HG03095 (cell line): Measurements from ENCODE around the gene CLBA1.

ENCODE experiments used
- ATAC-seq: cut with Tn5 transposase; IDR thresholded peaks from one replicate; pipeline ENCODE4 v1.9.1; 2021; ENCODE audit warnings: moderate library complexity; ENCODE audit not compliant: unreplicated experiment

Gene CLBA1

GRCh38 chr14:104968541-104969401 lies 16.8 kb upstream of the CLBA1 start:
- no peak for ATAC-seq

DNA sequence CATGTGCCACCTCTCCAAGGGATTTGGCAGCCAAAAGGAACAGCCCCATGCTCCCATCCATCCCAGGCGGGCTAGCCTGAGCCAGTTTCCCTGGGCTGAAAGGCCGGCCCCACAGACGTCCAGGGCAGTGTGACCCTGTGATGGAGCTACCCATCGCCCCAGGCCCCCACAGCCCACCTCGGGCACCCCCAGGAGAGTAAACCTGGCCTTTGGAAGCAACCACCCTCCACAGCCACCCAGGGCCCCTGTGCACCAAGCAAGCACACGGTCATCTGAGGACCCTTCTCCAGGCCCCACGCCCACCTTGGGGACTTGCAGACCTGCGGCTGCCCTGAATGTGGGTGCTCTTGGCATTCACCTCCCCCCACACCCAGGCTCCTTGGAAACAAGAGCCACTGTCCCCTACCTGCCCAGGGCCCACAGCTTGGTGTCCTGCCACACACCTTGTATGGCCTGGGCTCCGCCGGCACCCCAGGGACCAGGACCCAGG lies 15.8 kb upstream of the CLBA1 start:
- ATAC-seq = no peak

DNA sequence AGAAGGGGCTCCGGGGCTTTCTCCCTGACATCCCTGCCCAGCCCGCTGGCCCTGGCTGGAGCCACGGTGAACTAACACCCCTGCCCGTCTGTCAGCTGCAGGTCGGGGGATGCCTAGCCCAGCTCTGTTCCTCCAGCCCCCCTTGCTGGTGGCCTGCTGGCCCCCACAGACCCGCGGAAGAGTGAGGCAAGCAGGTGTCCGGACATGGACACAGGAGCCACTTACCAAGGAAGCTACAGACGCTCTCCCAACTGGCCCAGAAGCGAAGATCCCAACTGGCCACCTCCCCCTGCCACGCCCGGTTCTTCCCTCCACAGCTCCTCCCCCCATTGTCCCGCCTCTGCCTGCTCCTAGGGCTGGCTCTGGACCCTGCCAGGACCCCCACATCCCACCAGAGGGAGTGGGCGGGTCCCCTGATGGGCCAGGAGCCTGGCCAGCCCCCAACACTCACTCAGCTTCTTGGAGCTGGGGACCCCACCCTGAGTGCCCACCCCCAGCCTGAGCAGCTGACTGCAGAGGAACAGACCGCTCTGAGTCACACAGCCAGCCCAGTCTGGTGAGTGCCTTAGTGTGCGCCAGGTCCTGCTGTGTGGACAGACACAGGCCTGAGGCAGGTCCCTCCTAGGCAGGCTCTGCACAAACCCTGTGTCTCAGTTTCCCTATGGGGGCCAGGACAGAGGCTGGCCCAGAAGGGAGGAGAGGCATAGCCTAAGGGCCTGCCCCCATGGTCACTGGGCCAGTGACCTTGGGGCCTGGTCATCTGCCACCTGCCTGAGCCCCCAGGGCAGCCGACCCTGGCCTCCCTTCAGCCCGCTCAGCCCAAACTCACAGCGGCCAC lies 15.1 kb upstream of the CLBA1 start:
- no peak for ATAC-seq

DNA sequence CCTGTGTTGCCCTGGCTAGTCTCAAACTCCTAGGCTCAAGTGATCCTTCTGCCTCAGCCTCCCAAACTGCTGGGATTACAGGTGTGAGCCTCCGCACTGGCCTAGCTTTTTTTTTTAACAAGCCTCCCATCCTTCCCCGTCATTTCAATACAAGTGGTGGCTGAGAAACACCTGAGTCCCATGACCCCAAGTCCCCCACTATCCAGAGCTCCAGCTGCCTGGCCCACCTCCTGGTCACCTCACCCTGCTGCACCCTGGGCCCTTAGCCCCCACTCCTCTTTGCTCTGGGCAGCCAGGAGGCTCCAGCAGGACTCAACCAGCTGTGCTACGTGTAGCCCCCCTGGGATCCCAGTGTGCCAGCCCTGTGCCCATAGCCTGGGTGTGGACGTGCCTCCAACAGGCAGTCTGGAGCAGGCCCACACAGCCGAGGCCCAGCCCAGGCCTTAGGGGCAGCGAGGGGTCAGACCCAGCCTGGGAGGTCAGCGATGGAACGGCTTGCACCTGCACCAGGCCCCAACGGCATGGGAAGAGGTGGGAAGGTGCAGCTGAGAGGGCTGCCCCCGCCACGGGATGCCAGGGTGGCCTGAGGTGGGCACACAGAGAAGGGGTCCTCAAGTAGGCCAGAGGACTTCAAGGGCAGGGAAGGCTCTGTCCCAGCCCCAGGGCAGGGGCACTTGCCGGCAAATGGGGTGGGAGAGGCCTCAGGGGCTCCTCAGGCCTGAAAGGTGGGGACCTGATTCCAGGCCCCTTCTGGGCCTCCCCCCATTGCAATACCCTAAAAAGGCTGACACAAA lies 13.9 kb upstream of the CLBA1 start:
- no peak for ATAC-seq

DNA sequence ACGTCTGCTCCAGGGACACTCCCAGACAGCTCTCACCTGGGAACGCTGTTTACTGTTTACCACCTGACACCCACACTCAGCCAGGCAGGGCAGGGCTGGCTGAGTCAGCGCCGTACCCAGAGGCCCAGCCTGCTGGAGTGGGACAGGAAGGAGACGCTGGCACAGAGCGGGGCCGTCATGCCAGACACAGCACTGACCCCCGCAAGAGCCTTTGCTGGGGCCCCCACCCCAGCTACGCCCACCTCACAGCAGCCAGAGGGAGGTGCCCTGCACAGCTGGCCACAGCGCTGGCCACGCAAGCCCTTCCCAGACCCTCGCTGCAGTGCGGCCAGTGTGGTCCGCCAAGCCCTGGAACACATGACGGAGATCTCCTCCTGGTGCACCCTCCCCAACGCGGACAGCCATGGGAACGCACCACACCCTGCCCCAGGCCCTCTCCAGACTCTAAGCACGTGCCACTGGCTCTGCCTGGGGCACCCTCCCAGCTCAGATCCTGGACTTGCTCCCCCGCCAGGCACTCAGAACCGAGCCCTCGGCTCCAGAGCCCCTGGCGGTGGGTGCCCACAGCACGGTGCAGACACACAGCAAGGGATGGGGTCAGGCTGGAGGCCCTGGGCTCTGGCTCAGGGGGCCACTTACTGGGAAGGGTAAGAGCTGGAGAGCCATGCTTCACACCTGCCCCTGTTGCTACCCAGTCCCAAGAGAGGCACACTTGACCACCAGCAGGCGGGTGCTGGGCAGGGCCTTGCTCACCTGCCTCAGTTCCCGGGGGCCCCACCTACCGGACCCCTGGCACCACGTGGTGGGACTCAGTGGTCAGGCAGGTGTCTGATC lies 13.1 kb upstream of the CLBA1 start:
- no peak for ATAC-seq

DNA sequence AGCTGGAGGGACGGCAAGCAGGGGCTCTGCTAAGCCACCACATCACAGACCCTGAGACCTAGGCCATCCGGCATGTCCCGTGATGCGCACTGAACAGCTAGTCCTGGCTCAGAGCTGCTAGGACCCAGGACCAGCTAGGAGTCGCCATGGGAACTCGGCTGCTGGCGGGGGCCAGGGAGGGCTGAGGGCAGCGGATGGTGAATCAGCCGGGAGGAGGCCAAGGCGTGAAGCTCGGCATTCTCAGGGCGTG lies 12.5 kb upstream of the CLBA1 start:
- ATAC-seq = no peak

DNA sequence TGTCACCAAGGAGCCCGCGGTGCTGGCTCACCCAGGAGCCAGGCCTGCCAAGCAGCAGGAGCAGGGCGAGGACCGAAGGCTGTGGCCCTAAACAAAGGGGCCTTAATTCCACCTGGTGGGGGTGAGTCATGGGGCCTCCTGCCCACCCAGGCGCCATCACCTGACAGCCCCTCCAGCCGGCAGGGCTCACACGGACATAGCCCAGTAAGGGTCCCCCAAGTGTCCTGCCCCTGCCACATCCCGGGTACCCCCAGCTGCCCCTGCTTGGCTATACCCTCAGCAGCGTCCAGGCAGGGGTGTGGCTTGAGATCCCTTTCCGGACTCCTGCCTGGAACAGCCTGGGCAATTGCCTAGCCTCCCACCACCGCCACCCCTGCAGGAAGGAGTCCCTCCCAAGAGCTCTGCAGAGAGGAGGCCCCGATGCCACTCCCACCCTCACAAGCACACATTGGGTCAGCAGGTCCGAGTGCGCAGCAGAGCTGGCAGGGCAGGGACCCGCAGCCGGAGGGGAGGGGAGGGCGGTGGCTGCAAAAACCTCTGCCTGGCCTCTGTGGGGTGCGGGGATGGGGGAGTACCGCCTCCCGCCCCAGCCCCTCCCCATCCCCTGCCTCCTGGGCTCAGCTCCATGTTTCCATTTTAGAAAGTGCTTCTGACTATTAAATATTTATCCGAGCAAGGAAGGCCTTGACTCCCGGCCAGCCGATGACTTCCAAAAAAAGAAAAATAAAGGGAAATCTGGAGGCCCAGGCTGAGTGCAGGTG lies 12.0 kb upstream of the CLBA1 start:
- no peak for ATAC-seq

GRCh38 chr14:104974146-104974541 lies 11.4 kb upstream of the CLBA1 start:
- no peak for ATAC-seq

DNA sequence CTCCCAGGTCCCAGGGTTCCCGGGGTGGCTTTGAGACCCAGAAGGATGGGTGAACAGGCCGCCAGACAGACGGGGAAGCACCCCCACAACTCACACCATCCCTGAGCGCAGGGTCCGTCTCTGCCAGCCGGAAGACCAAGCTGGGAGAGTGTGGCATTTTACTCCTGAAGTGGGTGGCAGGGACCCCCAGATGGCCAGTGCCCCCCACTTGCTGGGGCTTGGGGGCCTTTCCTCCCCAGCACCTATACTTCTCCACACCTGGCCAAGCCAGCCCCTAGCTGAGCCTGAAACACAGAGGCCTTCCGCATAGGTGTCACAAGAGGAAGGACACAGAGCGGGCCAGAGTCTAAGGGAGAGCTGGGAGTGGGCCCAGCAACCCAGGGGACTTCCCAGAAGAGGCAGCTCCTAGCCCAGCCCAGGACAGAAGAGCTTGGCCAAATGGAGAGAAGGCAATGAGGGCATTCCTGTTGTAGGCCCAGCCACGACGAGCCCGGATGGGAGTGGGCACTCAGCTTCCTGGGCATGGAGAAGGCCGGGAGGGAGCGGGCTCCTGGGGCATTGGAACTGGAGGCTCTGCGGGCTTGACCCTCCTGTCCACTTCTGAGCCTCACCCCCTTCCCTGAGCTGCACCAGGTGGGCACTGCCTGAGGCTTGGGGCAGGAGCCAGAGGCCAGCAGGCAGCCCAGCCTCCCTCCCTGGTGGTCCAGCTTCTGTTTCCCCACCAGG lies 10.8 kb upstream of the CLBA1 start:
- no peak for ATAC-seq

DNA sequence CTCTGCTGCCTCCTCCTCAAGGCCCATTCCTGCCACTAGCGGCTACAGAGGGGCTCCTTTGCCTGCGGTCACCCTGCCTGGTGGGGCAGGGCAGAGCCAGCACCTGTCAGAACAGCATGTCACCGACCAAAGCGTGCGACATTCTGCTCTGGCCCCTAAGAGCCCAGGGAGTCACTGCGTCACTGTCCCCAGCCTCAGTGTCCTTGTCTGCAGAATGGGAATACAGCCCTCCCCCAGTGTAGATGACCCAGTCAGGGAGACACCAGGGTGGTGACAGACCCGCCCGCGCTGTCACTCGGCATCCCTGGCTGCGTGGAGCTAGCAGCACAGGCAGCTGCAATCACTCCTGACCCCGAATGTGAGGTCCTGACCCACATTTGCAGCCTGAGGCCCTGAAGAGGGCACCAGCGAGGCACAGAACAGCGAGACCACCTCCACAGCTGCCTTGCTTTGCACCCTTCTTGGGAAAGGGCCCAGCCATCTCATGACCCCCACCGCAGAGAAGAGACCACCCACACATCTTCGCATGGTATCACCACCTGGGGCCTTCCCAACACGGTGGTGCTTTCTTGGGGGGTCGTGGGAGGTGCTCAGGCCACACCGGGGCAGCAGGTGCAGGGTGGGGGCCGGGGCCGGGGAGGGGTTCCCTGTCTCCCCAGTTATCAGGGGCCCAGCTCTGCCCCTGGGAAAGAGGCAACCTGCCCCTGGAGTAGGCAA lies 9.9 kb upstream of the CLBA1 start:
- no peak for ATAC-seq

- ATAC-seq = no peak
Observed at GRCh38 chr14:104976198-104977007, 9.2 kb upstream of the CLBA1 start.

DNA sequence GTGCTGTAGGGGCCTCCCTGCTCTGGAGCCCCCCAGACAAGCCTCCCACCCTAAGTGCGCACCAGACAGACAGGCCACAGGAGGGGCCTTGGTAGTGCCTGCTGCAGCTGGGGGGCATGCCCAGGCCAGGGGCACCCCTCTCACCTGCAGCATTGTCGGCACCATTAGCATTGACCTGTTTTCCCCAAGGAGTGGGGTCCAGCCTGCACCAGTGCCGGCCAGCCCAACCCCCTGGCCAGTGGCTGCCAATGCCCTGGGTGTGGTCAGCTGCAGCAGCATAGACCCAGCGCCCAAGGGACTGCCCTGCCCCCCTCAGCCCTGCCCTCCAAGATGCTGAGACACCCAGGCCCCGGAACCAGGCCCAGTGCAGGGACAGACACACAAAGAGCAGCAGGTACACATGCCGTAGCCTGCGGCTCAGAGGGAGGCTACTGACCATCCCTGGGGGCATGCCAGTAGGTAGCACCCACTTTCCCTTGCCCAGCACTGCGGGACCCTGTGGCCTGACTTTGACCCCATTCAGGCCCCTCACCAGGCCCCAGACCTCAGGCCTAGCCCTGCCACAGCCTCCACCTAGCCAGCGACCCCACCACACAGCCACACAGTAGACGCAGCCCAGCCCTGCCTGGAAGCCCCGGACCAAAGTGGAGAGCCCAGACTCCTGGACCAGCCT lies 8.4 kb upstream of the CLBA1 start:
- no peak for ATAC-seq

DNA sequence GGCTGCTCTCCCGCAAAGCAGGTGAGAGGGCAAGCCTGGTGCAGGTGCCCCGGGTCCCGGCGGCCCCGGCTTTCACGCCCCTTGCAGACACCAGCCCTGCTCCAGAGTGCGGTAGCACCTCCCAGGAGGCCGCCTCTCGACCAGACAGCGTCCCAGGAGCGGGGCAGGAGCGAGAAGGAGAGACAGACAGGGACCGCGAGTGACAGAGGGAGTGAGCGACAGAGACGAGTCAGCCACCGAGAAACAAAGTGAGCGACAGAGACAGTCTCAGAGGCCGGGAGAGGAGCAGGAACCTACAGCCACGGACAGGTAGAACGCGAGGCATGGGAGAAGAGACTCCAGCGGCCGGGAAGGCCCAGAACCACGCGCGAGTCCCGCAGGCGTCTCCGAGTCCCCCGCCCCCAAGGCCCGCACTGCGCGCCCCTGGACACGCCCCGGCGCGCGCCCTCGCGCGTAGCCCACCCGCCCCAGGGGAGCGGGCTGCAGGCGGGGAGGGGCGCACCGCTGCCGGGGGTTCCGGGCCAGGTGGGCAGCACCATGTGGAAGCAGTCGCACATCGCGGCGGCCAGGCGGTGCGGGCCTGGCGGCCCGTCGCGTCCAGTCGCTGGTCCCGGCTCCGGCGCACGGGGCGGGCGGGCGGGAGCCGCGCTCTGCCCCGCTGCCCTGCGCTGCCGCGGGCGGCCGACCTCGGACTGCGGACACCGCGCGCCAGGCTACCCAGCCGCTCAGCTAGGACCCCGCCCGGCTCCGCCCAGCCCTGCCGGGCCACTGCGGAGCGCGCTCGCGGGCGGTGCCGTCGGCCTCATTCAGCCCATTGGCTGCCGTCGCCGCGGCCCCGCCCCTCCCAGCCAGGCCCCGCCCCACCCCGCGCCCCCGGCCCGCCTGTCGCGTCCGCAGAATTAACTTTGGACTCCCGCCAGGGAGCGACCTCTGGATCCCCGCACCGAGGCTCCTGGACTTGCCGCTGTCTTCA lies 7.6 kb upstream of the CLBA1 start, which contains the start of gene AHNAK2:
Gene AHNAK2 (minus strand): TSS at position 694 of the 973 bp plus-strand sequence. CDS start 137 bp downstream, at position 557.
- no peak for ATAC-seq

- no peak for ATAC-seq
Observed at GRCh38 chr14:104978746-104979691, 6.6 kb upstream of the CLBA1 start.
